HCT116 (cell line): ENCODE data around the gene SUV39H2. TPM values are rescaled to one million over a fixed set of nuclear protein-coding genes. Genes with fewer than 3 reads are reported as not detected.

ENCODE experiments used
- ATAC-seq: fragments of 200-7000 bp; cut with Tn5 transposase; 2 replicates; pipeline ENCODE4 v1.9.1; 2020; ENCODE audit warnings: mild to moderate bottlenecking, moderate library complexity
- BruUV-seq: library from RNA; stranded (reverse); fragments of 400-500 nt; replicated peaks from 2 replicates; lab custom pipeline; 2021; lab: Mats Ljungman, UMichigan
- CTCF ChIA-PET: fragments of 300-600 bp; sonication (Branson Sonifier 250); formaldehyde crosslinking; loops from one replicate; lab custom pipeline; 2021; ENCODE audit warnings: antibody characterized with exemption; lab: Charles Lee
- POLR2A ChIA-PET: fragments of 300-600, 350-600 bp; sonication (Branson Sonifier 250); formaldehyde crosslinking; loops from one replicate; lab custom pipeline; 2021; ENCODE audit warnings: antibody characterized with exemption; lab: Charles Lee
- RAD21 ChIA-PET, 2 experiments: fragments of 300-600 bp; sonication (Branson Sonifier 250); formaldehyde crosslinking; loops; one replicate each; lab custom pipeline; 2023; ENCODE audit warnings: low total read pairs in 2 of 2; ENCODE audit not compliant: uncharacterized antibody in 2 of 2, unreplicated experiment in 2 of 2, low non-redundant PET in 1 of 2; lab: Charles Lee
- DNase-seq: peaks from one replicate; pipeline ENCODE4 v3.0.0-alpha.2; 2010; ENCODE audit warnings: low read depth, low spot score
- H2AFZ ChIP-seq: fragments of 200-600 bp; shearing (Covaris generic), sonication (generic); 2 replicates; pipeline ENCODE4 v1.6.1; 2017; ENCODE audit warnings: low read depth, mixed run types, mixed read lengths, antibody characterized with exemption, low read length; ENCODE audit not compliant: poor library complexity, severe bottlenecking
- H3K27ac ChIP-seq: 2 replicates; pipeline ENCODE4 v1.5.1; 2012; ENCODE audit warnings: low read depth, low read length
- H3K27me3 ChIP-seq: fragments of 200-600 bp; sonication (generic); 2 replicates; pipeline ENCODE4 v1.6.1; 2016; ENCODE audit warnings: mixed run types, low read length, mixed read lengths; ENCODE audit not compliant: insufficient read depth
- H3K36me3 ChIP-seq, 2 experiments: fragments of 200-500 bp in 1 of 2; fragments of 200-600 bp in 1 of 2; sonication (Bioruptor generic) in 1 of 2; sonication (generic) in 1 of 2; 2 replicates each; pipeline versions ENCODE4 v1.5.1 to v1.6.1; 2014 to 2016; ENCODE audit warnings: low read length in 2 of 2, inconsistent platforms in 1 of 2, mixed read lengths in 1 of 2, mixed run types in 1 of 2; ENCODE audit not compliant: insufficient read depth in 2 of 2, control insufficient read depth in 1 of 2
- H3K4me1 ChIP-seq, 2 experiments: fragments of 200-600 bp in 1 of 2; sonication (generic) in 1 of 2; 2 replicates each; pipeline versions ENCODE4 v1.5.1 to v1.6.1; 2012 to 2017; ENCODE audit warnings: low read length in 2 of 2, inconsistent platforms in 1 of 2, mild to moderate bottlenecking in 1 of 2, mixed read lengths in 1 of 2, mixed run types in 1 of 2, moderate library complexity in 1 of 2; ENCODE audit not compliant: insufficient read depth in 2 of 2, control insufficient read depth in 1 of 2
- H3K4me2 ChIP-seq: fragments of 200-600 bp; sonication (generic); 2 replicates; pipeline ENCODE4 v1.6.1; 2017; ENCODE audit warnings: mixed run types, low read length, mixed read lengths
- H3K4me3 ChIP-seq, 2 experiments: fragments of 200-600 bp in 1 of 2; sonication (generic) in 1 of 2; replicated peaks in 1 of 2; 2 replicates each; pipeline ENCODE4 v1.5.1; 2011 to 2016; ENCODE audit warnings: low read length in 2 of 2, control low read depth in 1 of 2, low read depth in 1 of 2, mild to moderate bottlenecking in 1 of 2, mixed read lengths in 1 of 2, mixed run types in 1 of 2
- H3K79me2 ChIP-seq: fragments of 200-600 bp; sonication (generic); 2 replicates; pipeline ENCODE4 v1.6.1; 2017; ENCODE audit warnings: mild to moderate bottlenecking, mixed run types, low read length, moderate library complexity, mixed read lengths; ENCODE audit not compliant: insufficient read depth
- H3K9ac ChIP-seq: fragments of 200-600 bp; sonication (generic); 2 replicates; pipeline ENCODE4 v1.6.1; 2016; ENCODE audit warnings: low read length, mixed read lengths
- H3K9me2 ChIP-seq: fragments of 200-600 bp; sonication (generic), shearing (Covaris generic); 2 replicates; pipeline ENCODE4 v1.6.1; 2017; ENCODE audit warnings: mixed run types, mild to moderate bottlenecking, moderate library complexity; ENCODE audit not compliant: insufficient read depth
- H3K9me3 ChIP-seq, 2 experiments: fragments of 200-500 bp in 1 of 2; fragments of 200-600 bp in 1 of 2; sonication (Bioruptor generic) in 1 of 2; sonication (generic) in 1 of 2; 2 replicates each; pipeline ENCODE4 v1.6.1; 2014 to 2017; ENCODE audit warnings: low read length in 2 of 2, mixed read lengths in 2 of 2, inconsistent platforms in 1 of 2, low read depth in 1 of 2, mild to moderate bottlenecking in 1 of 2, mixed run types in 1 of 2, moderate library complexity in 1 of 2; ENCODE audit not compliant: control insufficient read depth in 1 of 2, insufficient read depth in 1 of 2
- H4K20me1 ChIP-seq: fragments of 200-600 bp; sonication (generic), shearing (Covaris generic); 2 replicates; pipeline ENCODE4 v1.6.1; 2017; ENCODE audit warnings: mixed run types, mild to moderate bottlenecking, moderate library complexity; ENCODE audit not compliant: insufficient read depth
- ATF3 ChIP-seq: IDR thresholded peaks from 2 replicates; pipeline ENCODE4 v1.6.1; 2012
- CEBPB ChIP-seq: IDR thresholded peaks from 2 replicates; pipeline ENCODE4 v1.6.1; 2012; ENCODE audit warnings: low read depth
- ELF1 ChIP-seq: IDR thresholded peaks from 2 replicates; pipeline ENCODE4 v1.6.1; 2012; ENCODE audit warnings: low read depth, borderline replicate concordance
- EZH2 ChIP-seq: fragments of 200-600 bp; sonication (generic); IDR thresholded peaks from 2 replicates; pipeline ENCODE4 v1.6.1; 2017; ENCODE audit warnings: antibody characterized with exemption, mixed run types
- JUND ChIP-seq: IDR thresholded peaks from 2 replicates; pipeline ENCODE4 v1.6.1; 2012
- MAX ChIP-seq: IDR thresholded peaks from 2 replicates; pipeline ENCODE4 v1.6.1; 2012
- POLR2A ChIP-seq: IDR thresholded peaks from 2 replicates; pipeline ENCODE4 v1.7.0; 2011; ENCODE audit warnings: borderline replicate concordance; ENCODE audit not compliant: insufficient read depth, insufficient read length; ENCODE audit errors: extremely low read depth
- POLR2AphosphoS5 ChIP-seq: IDR thresholded peaks from 2 replicates; pipeline ENCODE4 v1.6.1; 2011; ENCODE audit warnings: mild to moderate bottlenecking, low read depth, low read length, moderate library complexity
- RAD21 ChIP-seq: IDR thresholded peaks from 2 replicates; pipeline ENCODE4 v1.6.1; 2012; ENCODE audit warnings: low read depth, mild to moderate bottlenecking
- REST ChIP-seq: IDR thresholded peaks from 2 replicates; pipeline ENCODE4 v1.6.1; 2012; ENCODE audit warnings: low read depth
- SP1 ChIP-seq: IDR thresholded peaks from 2 replicates; pipeline ENCODE4 v1.6.1; 2012; ENCODE audit warnings: low read depth
- SRF ChIP-seq: IDR thresholded peaks from 2 replicates; pipeline ENCODE4 v1.6.1; 2012; ENCODE audit warnings: low read depth
- TCF7L2 ChIP-seq: IDR thresholded peaks from 2 replicates; pipeline ENCODE4 v1.7.0; 2011; ENCODE audit warnings: borderline replicate concordance, inconsistent platforms; ENCODE audit not compliant: insufficient read depth, insufficient read length; ENCODE audit errors: extremely low read depth
- YY1 ChIP-seq: IDR thresholded peaks from 2 replicates; pipeline ENCODE4 v1.6.1; 2011; ENCODE audit warnings: low read length, low read depth, moderate library complexity, mild to moderate bottlenecking; ENCODE audit not compliant: insufficient replicate concordance; ENCODE audit errors: extremely low read depth
- ZBTB33 ChIP-seq: IDR thresholded peaks from 2 replicates; pipeline ENCODE4 v1.6.1; 2011; ENCODE audit warnings: mild to moderate bottlenecking, low read length, moderate library complexity; ENCODE audit not compliant: insufficient replicate concordance; ENCODE audit errors: extremely low read depth
- ZNF274 ChIP-seq: fragments of 200-500 bp; sonication (Bioruptor generic); IDR thresholded peaks from 2 replicates; pipeline ENCODE4 v1.6.1; 2014; ENCODE audit warnings: mild to moderate bottlenecking, low read depth, low read length, inconsistent platforms
- intact Hi-C: fragments of 100-400 bp; cut with micrococcal nuclease; formaldehyde crosslinking; loops from 2 replicates; pipeline ENCODE4 v1.10.0; 2022
- total RNA-seq: library from RNA; stranded (reverse); gene quantifications from one replicate; pipeline ENCODE4 v1.2.1, GENCODE V29; 2021; ENCODE audit not compliant: unreplicated experiment

Gene SUV39H2
- total RNA-seq, 1 experiment from 2014 or later = 26.6 TPM

- no TSS peak for BruUV-seq
- POLR2A ChIA-PET = no interaction called here
- Histone ChIP-seq H3K4me2 (no peak overlapping the region), H3K4me1 (no peaks in the 10 kb centered on the region), H3K79me2 (peaks cover 26% of the 10 kb centered on the region; the same call in 1 of the 2 replicates), H3K27ac (no peak overlapping the region), H3K27me3 (no peaks in the 10 kb centered on the region), H3K9ac (no peak overlapping the region), H3K4me3 (no peak overlapping the region), H4K20me1 (no peaks in the 10 kb centered on the region), H3K9me3 (peaks cover 2 to 4% of the 10 kb centered on the region in 2 experiments; a peak in 2 of 4 replicates), H3K36me3 (peaks cover 27 to 83% of the 10 kb centered on the region in 2 experiments), H2AFZ (no peak overlapping the region), H3K9me2 (no peaks in the 10 kb centered on the region)
- intact Hi-C loops = no loop called here
- CTCF ChIA-PET = no interaction called here
- DNase-seq = no peak
- TF ChIP-seq MAX (no peak), SP1 (no peak), YY1 (no peak), JUND (no peak), ATF3 (no peak), ZNF274 (no peak), POLR2AphosphoS5 (no peak), ZBTB33 (no peak), SRF (no peak), TCF7L2 (no peak), CEBPB (no peak), EZH2 (no peak), POLR2A (no peak), ELF1 (no peak), REST (no peak), RAD21 (no peak)
- RAD21 ChIA-PET = no interaction called here
- no peak for ATAC-seq
Observed at GRCh38 chr10:14911801-14912200, 33.1 kb downstream of the SUV39H2 start.
